NCI-H1105 treated with DMSO at 0.1 percent for 48 hours (cell line): Measurements from ENCODE around the gene BLNK.
"Not testable (repeated sequence)": the region's sequence is repeated elsewhere in the genome, so short reads cannot be mapped to it uniquely, and the experiment has no call there.

ENCODE experiments used
- DNase-seq: peaks from one replicate; lab custom pipeline; 2025; lab: John Stamatoyannopoulos, UW

Gene BLNK

GRCh38 chr10:96271016-96271815 lies at the start of gene BLNK:
Gene BLNK, minus strand, starts transcription at chr10:96271569. Its CDS starts 171 bp downstream, at chr10:96271398.
- peak; percentile 7 for DNase-seq

- no peak for DNase-seq
These were observed 48.5 kb upstream of the BLNK start for GRCh38 chr10:96319754-96320474.

GRCh38 chr10:96317067-96317833 lies 45.9 kb upstream of the BLNK start:
- DNase-seq: no peak

GRCh38 chr10:96313344-96313743 lies 42.0 kb upstream of the BLNK start:
- no peak for DNase-seq

GRCh38 chr10:96311180-96311715 lies 39.9 kb upstream of the BLNK start:
- no peak for DNase-seq

GRCh38 chr10:96310321-96310669 lies 38.9 kb upstream of the BLNK start:
- no peak for DNase-seq

GRCh38 chr10:96309628-96310320 lies 38.4 kb upstream of the BLNK start:
- DNase-seq: no peak

- DNase-seq: not testable (repeated sequence)
These were observed 37.5 kb upstream of the BLNK start for GRCh38 chr10:96308854-96309253.

- DNase-seq: peak; percentile 35
These were observed 35.1 kb upstream of the BLNK start for GRCh38 chr10:96306516-96306915.

- DNase-seq: no peak
These were observed 33.6 kb upstream of the BLNK start for GRCh38 chr10:96305019-96305418.

- DNase-seq: no peak
These were observed 32.9 kb upstream of the BLNK start, which contains the start of gene DNTT for GRCh38 chr10:96304230-96304629. Gene DNTT, plus strand, starts transcription at chr10:96304434. Its CDS starts 64 bp downstream, at chr10:96304498.

GRCh38 chr10:96301616-96302015 lies 30.2 kb upstream of the BLNK start:
- no peak for DNase-seq

- peak; percentile 8 for DNase-seq
These were observed 28.0 kb upstream of the BLNK start for GRCh38 chr10:96299383-96299782.

GRCh38 chr10:96298362-96298761 lies 27.0 kb upstream of the BLNK start:
- no peak for DNase-seq

- DNase-seq: no peak
These were observed 26.1 kb upstream of the BLNK start for GRCh38 chr10:96297486-96297885.

- no peak for DNase-seq
These were observed 24.1 kb upstream of the BLNK start for GRCh38 chr10:96295475-96295874.

- DNase-seq: peak; percentile 28
These were observed 21.9 kb upstream of the BLNK start for GRCh38 chr10:96292971-96293920.

GRCh38 chr10:96290368-96291133 lies 19.2 kb upstream of the BLNK start:
- DNase-seq: no peak

GRCh38 chr10:96289218-96289910 lies 18.0 kb upstream of the BLNK start:
- no peak for DNase-seq
